K562 (cell line): Measurements from ENCODE around the gene KLK6. TPM values are rescaled to one million over a fixed set of nuclear protein-coding genes. Genes with fewer than 3 reads are reported as not detected.

ENCODE experiments used
- ATAC-seq: fragments of 200-7000 bp; cut with Tn5 transposase; 3 replicates; pipeline ENCODE4 v1.9.1; 2020; ENCODE audit warnings: moderate library complexity
- BruUV-seq: library from RNA; stranded (reverse); fragments of 400-500 nt; replicated peaks from 2 replicates; lab custom pipeline; 2021; lab: Mats Ljungman, UMichigan
- CTCF ChIA-PET: fragments of 300-600 bp; formaldehyde crosslinking; extraction: SDS; loops from one replicate; lab custom pipeline; 2021; ENCODE audit warnings: low intra/inter-chr PET ratio; lab: Yijun Ruan, JAX
- POLR2A ChIA-PET: fragments of 300-600, 350-650 bp; sonication (Branson Sonifier 250); formaldehyde crosslinking; extraction: SDS; loops from one replicate; lab custom pipeline; 2021; ENCODE audit warnings: antibody characterized with exemption, inconsistent platforms; lab: Yijun Ruan, JAX
- DNase-seq, 4 experiments: peaks; one replicate each; pipeline versions ENCODE4 v3.0.0 to v3.0.0-alpha.2; 2011 to 2018; ENCODE audit warnings: low spot score in 3 of 4, mixed read lengths in 3 of 4; ENCODE audit errors: extremely low read depth in 1 of 4
- FAIRE-seq: peaks from 2 replicates; lab custom pipeline; 2011; peaks lifted over from hg19 to GRCh38; lab: Jason Lieb, UNC
- H2AFZ ChIP-seq: 2 replicates; pipeline ENCODE4 v1.6.0; 2011; ENCODE audit warnings: low read depth, low read length, control low read depth, inconsistent platforms
- H3K27ac ChIP-seq: fragments of 200-600 bp; 3 replicates; pipeline ENCODE4 v1.8.0; 2011; ENCODE audit warnings: low read depth, mild to moderate bottlenecking, control low read depth, inconsistent platforms, low read length, moderate library complexity, mixed read lengths; ENCODE audit errors: extremely low read depth
- H3K27me3 ChIP-seq, 2 experiments: fragments of 300-600 bp in 1 of 2; 2 replicates in 1 of 2; 3 replicates in 1 of 2; pipeline versions ENCODE4 v1.6.0 to v1.8.0; 2011; ENCODE audit warnings: inconsistent platforms in 2 of 2, low read length in 2 of 2, mild to moderate bottlenecking in 1 of 2, mixed read lengths in 1 of 2, moderate library complexity in 1 of 2; ENCODE audit not compliant: control insufficient read depth in 2 of 2, insufficient read depth in 2 of 2
- H3K36me3 ChIP-seq: fragments of 300-600 bp; 3 replicates; pipeline ENCODE4 v1.8.0; 2011; ENCODE audit warnings: mild to moderate bottlenecking, low read length, inconsistent platforms; ENCODE audit not compliant: control insufficient read depth, insufficient read depth
- H3K4me1 ChIP-seq, 2 experiments: fragments of 200-600 bp in 1 of 2; replicated peaks in 1 of 2; 2 replicates in 1 of 2; 3 replicates in 1 of 2; pipeline versions ENCODE4 v1.5.1 to v1.8.0; 2011; ENCODE audit warnings: inconsistent platforms in 2 of 2, low read length in 2 of 2, mild to moderate bottlenecking in 1 of 2, mixed read lengths in 1 of 2, moderate library complexity in 1 of 2; ENCODE audit not compliant: control insufficient read depth in 2 of 2, insufficient read depth in 2 of 2
- H3K4me2 ChIP-seq: 2 replicates; pipeline ENCODE4 v1.6.1; 2011; ENCODE audit warnings: low read length, control low read depth, inconsistent platforms, mixed read lengths; ENCODE audit not compliant: insufficient read depth
- H3K4me3 ChIP-seq: fragments of 200-600 bp; sonication (generic), shearing (Covaris generic); 2 replicates; pipeline ENCODE4 v1.5.1; 2016; ENCODE audit warnings: control low read depth, inconsistent platforms
- H3K79me2 ChIP-seq: fragments of 200-600 bp; 3 replicates; pipeline ENCODE4 v1.8.0; 2011; ENCODE audit warnings: low read length, inconsistent platforms; ENCODE audit not compliant: control insufficient read depth, insufficient read depth
- H3K9ac ChIP-seq, 2 experiments: 2 replicates each; pipeline versions ENCODE4 v1.6.0 to v1.6.1; 2011; ENCODE audit warnings: low read depth in 2 of 2, low read length in 2 of 2, control low read depth in 1 of 2, inconsistent platforms in 1 of 2, mild to moderate bottlenecking in 1 of 2, mixed read lengths in 1 of 2; ENCODE audit not compliant: insufficient read depth in 1 of 2
- H3K9me1 ChIP-seq: one replicate; pipeline ENCODE4 v1.6.0; 2011; ENCODE audit warnings: inconsistent platforms, mild to moderate bottlenecking, low read length, moderate library complexity; ENCODE audit not compliant: control insufficient read depth, insufficient read depth
- H3K9me3 ChIP-seq: replicated peaks from 2 replicates; pipeline ENCODE4 v1.5.1; 2011; ENCODE audit warnings: low read depth, low read length, inconsistent platforms; ENCODE audit not compliant: control insufficient read depth, insufficient read depth
- H4K20me1 ChIP-seq: replicated peaks from 2 replicates; pipeline ENCODE4 v1.6.1; 2011; ENCODE audit warnings: low read length, inconsistent platforms, mixed read lengths; ENCODE audit not compliant: control insufficient read depth, insufficient read depth
- CBX5 ChIP-seq: IDR thresholded peaks from 2 replicates; pipeline ENCODE4 v1.6.1; 2014; ENCODE audit warnings: low read depth, borderline replicate concordance
- CREM ChIP-seq: IDR thresholded peaks from 2 replicates; pipeline ENCODE4 v1.6.1; 2014; ENCODE audit warnings: antibody characterized with exemption, low read depth
- CTBP1 ChIP-seq: fragments of 450-650 bp; IDR thresholded peaks from 2 replicates; pipeline ENCODE4 v1.6.1; 2016; ENCODE audit warnings: borderline replicate concordance
- JUND ChIP-seq, 2 experiments: IDR thresholded peaks; 2 replicates in 1 of 2; 3 replicates in 1 of 2; pipeline ENCODE4 v1.6.1; 2011; ENCODE audit warnings: borderline replicate concordance in 2 of 2, low read depth in 2 of 2, low read length in 2 of 2, improper control_type of control experiment in 1 of 2, missing biosample characterization in 1 of 2, missing genetic modification characterization in 1 of 2, missing genetic modification reagents in 1 of 2
- NRF1 ChIP-seq, 2 experiments: fragments of 450-650 bp; IDR thresholded peaks in 1 of 2; conservative IDR thresholded peaks in 1 of 2; 2 replicates each; pipeline ENCODE4 v1.6.1; 2014; ENCODE audit warnings: mild to moderate bottlenecking in 2 of 2
- PPARD ChIP-seq: fragments of 250-450 bp; sonication (Bioruptor Pico); IDR thresholded peaks from 2 replicates; pipeline ENCODE4 v1.8.0; 2022; ENCODE audit warnings: inconsistent platforms, mild to moderate bottlenecking, moderate library complexity
- RB1 ChIP-seq: fragments of 450-650 bp; IDR thresholded peaks from 2 replicates; pipeline ENCODE4 v1.6.1; 2017; ENCODE audit warnings: low read depth, mild to moderate bottlenecking
- SMC3 ChIP-seq: conservative IDR thresholded peaks from 2 replicates; pipeline ENCODE4 v1.6.1; 2011; ENCODE audit warnings: low read depth, low read length, improper control_type of control experiment; ENCODE audit not compliant: insufficient read depth
- STAG1 ChIP-seq: sonication (generic); formaldehyde crosslinking; IDR thresholded peaks from 2 replicates; pipeline ENCODE4 v1.5.0; 2020; ENCODE audit warnings: missing genetic modification reagents, borderline replicate concordance
- ZC3H8 ChIP-seq: fragments of 450-650 bp; IDR thresholded peaks from 2 replicates; pipeline ENCODE4 v1.6.1; 2017
- ZNF121 ChIP-seq: sonication (generic); formaldehyde crosslinking; conservative IDR thresholded peaks from 2 replicates; pipeline ENCODE4 v1.8.0; 2022; ENCODE audit warnings: missing genetic modification reagents
- ZNF253 ChIP-seq: fragments of 250-450 bp; sonication (Bioruptor Pico); conservative IDR thresholded peaks from 2 replicates; pipeline ENCODE4 v1.6.1; 2021; ENCODE audit warnings: mild to moderate bottlenecking
- WGBS: fragments of 100-300 bp; shearing (Covaris generic); methylation state at CpG from one replicate; pipeline ENCODE4 v1.1.6; 2016; ENCODE audit warnings: low coverage, mixed read lengths; ENCODE audit not compliant: insufficient coverage; ENCODE audit errors: missing lambda C conversion rate; 5-methylcytosine and 5-hydroxymethylcytosine counted together
- in situ Hi-C: fragments of 300-500 bp; cut with MboI; formaldehyde crosslinking; loops from 4 replicates; pipeline ENCODE4 v1.15.0; 2018; ENCODE audit warnings: inconsistent platforms, mixed read lengths
- intact Hi-C: fragments of 100-400 bp; cut with micrococcal nuclease; formaldehyde crosslinking; loops from 2 replicates; pipeline ENCODE4 v1.14.2; 2022
- polyA plus RNA-seq, 8 experiments: library from polyadenylated mRNA; depleted of rRNA in 4 of 8; stranded (reverse) in 5 of 8; unstranded in 3 of 8; fragments of >200 nt; fragmentation: Nextera tagmentation in 2 of 8; fragmentation: Illumina TruSeq in 1 of 8; extraction: Ambion mirVana in 2 of 8; extraction: Trizol in 1 of 8; gene quantifications; 2 replicates each; pipeline versions ENCODE4 v1.2.1 to v1.2.3, GENCODE V29; 2011 to 2014; ENCODE audit warnings: inconsistent platforms in 1 of 8, missing spikeins in 1 of 8
- total RNA-seq, 7 experiments: library from RNA; depleted of rRNA in 6 of 7; stranded (reverse); fragments of >200 nt in 6 of 7; fragmentation: Illumina TruSeq in 2 of 7; extraction: Trizol in 2 of 7; gene quantifications; 2 replicates each; pipeline versions ENCODE4 v1.2.1 to v1.2.3, GENCODE V29; 2011 to 2021; ENCODE audit warnings: low replicate concordance in 1 of 7
- TF ChIP-seq, protein P1 (sequence below), 2 experiments: fragments of 450-650 bp in 1 of 2; sonication (generic) in 1 of 2; formaldehyde crosslinking; conservative IDR thresholded peaks; 2 replicates each; pipeline versions ENCODE4 v1.4.0 to v1.8.1; 2020 to 2022; ENCODE audit warnings: mild to moderate bottlenecking in 1 of 2, missing genetic modification reagents in 1 of 2
- TF ChIP-seq, protein P2 (sequence below): sonication (generic); formaldehyde crosslinking; IDR thresholded peaks from 2 replicates; pipeline ENCODE4 v1.8.0; 2022; ENCODE audit warnings: missing genetic modification reagents, mild to moderate bottlenecking, moderate library complexity, borderline replicate concordance
- TF ChIP-seq, protein P3 (sequence below): conservative IDR thresholded peaks from 2 replicates; pipeline ENCODE4 v1.6.1; 2011; ENCODE audit warnings: low read depth, mild to moderate bottlenecking, low read length; ENCODE audit not compliant: control insufficient read depth
- TF ChIP-seq, protein P4 (sequence below): fragments of 450-650 bp; IDR thresholded peaks from 2 replicates; pipeline ENCODE4 v1.6.1; 2016

The KLK6 gene
- total and polyA plus RNA-seq, 9 of the 15 experiments (the other 6 are each of a cell fraction or from before 2014, with no cell fraction given) = not detected

DNA sequence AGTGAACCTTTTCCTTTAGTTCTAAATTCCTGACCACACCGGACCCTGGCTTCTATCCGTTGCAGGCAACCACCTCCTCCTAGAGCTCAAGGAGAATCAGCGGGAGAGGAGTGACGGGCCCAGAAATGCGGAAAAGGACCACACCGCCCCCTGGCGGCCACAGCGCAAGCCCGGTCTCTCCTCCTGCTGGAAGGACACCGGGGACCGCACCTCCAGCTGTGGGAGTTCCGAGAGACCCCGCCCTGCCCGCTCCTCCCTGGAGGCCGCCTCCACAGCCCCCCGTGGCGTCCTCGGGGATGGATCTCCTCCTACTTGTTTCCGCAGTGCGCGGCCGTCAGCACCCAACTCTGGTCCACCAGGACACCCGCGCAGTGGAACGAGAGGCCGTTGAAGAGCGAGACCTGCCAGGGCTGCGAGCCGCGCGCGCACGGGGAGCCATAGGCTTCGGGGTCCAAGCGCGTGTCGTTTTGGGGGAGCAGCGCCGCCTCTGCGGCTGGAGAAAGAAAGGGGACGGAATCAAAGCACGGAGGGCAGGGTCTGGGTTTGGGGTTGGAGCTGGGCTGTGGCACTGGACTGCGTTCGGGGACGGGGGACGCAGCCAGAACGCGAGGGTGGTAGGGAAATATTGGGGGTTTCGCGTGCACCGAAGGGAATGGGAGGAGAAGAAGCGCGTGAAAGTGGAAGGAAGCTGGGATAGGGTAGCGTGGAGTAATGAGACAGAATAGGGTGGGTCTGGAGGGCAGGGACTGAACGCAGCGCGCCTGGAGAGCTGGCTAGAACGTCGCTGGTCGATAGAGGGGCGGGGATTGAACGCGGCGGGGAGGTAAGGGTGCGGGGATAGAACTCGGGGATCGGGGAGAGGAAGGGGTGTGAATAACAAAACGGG is 47.6 kb upstream of the KLK6 start:
- peak overlapping the region; percentile 17; the same call in 1 of the 2 replicates for H2AFZ ChIP-seq
- H3K79me2 ChIP-seq = no peaks in the 10 kb centered on the region
- intact Hi-C loops = loop anchor here (2.0 kb wide), 1 partner anchor 86 kb away; no protein-coding TSS in a partner anchor
- no TSS peak for BruUV-seq
- peak; percentile 80 to 85 (median 84) for DNase-seq
- WGBS = 15% methylated on average over 48 of the region's 68 CpGs
- H3K9me1 ChIP-seq = no peaks in the 10 kb centered on the region
- no peaks in the 10 kb centered on the region for H3K9me3 ChIP-seq
- ChIA-PET CTCF (interaction anchor here (1.0 to 1.8 kb wide), 3 partner anchors 78 to 87 kb away, joined by 3 to 11 read pairs (median 3); no protein-coding TSS in a partner anchor), POLR2A (interaction anchor here (1.0 to 1.1 kb wide), 2 partner anchors 11 to 18 kb away, joined by 3 to 5 read pairs; no protein-coding TSS in a partner anchor)
- H3K27me3 ChIP-seq = peaks cover 5 to 35% of the 10 kb centered on the region in 2 experiments; a peak in 3 of 5 replicates
- peak overlapping the region; percentile 34 for H3K4me2 ChIP-seq
- H3K36me3 ChIP-seq = no peaks in the 10 kb centered on the region
- peak; percentile 91 for ATAC-seq
- peaks cover 2% of the 10 kb centered on the region; the same call in 1 of the 2 replicates for H4K20me1 ChIP-seq
- H3K9ac ChIP-seq = no peak overlapping the region; a peak in 1 of 4 replicates
- FAIRE-seq = peak; percentile 79
- in situ Hi-C loops = no loop called here
- H3K4me1 ChIP-seq = peaks cover 4 to 28% of the 10 kb centered on the region in 2 experiments
- H3K27ac ChIP-seq = no peak overlapping the region
- H3K4me3 ChIP-seq = no peak overlapping the region
- TF ChIP-seq, protein P1, sequence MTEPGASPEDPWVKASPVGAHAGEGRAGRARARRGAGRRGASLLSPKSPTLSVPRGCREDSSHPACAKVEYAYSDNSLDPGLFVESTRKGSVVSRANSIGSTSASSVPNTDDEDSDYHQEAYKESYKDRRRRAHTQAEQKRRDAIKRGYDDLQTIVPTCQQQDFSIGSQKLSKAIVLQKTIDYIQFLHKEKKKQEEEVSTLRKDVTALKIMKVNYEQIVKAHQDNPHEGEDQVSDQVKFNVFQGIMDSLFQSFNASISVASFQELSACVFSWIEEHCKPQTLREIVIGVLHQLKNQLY (CRISPR knock-in tag; conservative IDR thresholded peaks at IDR 0.05) = no peak
- TF ChIP-seq PPARD (no peak), CBX5 (no peak), ZC3H8 (no peak), ZNF253 (no peak), ZNF121 (CRISPR knock-in tag) (no peak), SMC3 (peak; percentile 65), RB1 (peak; percentile 74; the same call in 1 of the 2 replicates), STAG1 (CRISPR knock-in tag) (peak; percentile 73; the same call in 1 of the 2 replicates), JUND (IDR thresholded peaks at IDR 0.05; ENCODE audit: borderline replicate concordance, low read depth, low read length) (0 out of 2 replicates have a peak, but pooled peaks have one; percentile 24), JUND (tag; IDR thresholded peaks at IDR 0.05; ENCODE audit: borderline replicate concordance, low read depth, low read length) (no peak; the same call in 2 of the 3 replicates), CTBP1 (peak; percentile 26; the same call in 1 of the 2 replicates), CREM (peak; percentile 45; the same call in 1 of the 2 replicates), NRF1 (conservative IDR thresholded peaks at IDR 0.05 in 1 of 2, IDR thresholded peaks at IDR 0.05 in 1 of 2) (peak in 1 of 2 experiments; percentile 17; a peak in 1 of 4 replicates)
- TF ChIP-seq, protein P2, sequence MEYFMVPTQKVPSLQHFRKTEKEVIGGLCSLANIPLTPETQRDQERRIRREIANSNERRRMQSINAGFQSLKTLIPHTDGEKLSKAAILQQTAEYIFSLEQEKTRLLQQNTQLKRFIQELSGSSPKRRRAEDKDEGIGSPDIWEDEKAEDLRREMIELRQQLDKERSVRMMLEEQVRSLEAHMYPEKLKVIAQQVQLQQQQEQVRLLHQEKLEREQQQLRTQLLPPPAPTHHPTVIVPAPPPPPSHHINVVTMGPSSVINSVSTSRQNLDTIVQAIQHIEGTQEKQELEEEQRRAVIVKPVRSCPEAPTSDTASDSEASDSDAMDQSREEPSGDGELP (CRISPR knock-in tag) = peak; percentile 54; the same call in 1 of the 2 replicates
- TF ChIP-seq, protein P3, sequence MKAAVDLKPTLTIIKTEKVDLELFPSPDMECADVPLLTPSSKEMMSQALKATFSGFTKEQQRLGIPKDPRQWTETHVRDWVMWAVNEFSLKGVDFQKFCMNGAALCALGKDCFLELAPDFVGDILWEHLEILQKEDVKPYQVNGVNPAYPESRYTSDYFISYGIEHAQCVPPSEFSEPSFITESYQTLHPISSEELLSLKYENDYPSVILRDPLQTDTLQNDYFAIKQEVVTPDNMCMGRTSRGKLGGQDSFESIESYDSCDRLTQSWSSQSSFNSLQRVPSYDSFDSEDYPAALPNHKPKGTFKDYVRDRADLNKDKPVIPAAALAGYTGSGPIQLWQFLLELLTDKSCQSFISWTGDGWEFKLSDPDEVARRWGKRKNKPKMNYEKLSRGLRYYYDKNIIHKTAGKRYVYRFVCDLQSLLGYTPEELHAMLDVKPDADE = no peak
- TF ChIP-seq, protein P4, sequence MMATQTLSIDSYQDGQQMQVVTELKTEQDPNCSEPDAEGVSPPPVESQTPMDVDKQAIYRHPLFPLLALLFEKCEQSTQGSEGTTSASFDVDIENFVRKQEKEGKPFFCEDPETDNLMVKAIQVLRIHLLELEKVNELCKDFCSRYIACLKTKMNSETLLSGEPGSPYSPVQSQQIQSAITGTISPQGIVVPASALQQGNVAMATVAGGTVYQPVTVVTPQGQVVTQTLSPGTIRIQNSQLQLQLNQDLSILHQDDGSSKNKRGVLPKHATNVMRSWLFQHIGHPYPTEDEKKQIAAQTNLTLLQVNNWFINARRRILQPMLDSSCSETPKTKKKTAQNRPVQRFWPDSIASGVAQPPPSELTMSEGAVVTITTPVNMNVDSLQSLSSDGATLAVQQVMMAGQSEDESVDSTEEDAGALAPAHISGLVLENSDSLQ = 0 out of 2 replicates have a peak, but pooled peaks have one; percentile 29
